Measurements from ENCODE around the gene DMD. TPM values are rescaled to one million over a fixed set of nuclear protein-coding genes. Genes with fewer than 3 reads are reported as not detected.

DMD gene
- total and polyA plus RNA-seq, 2 of the 8 experiments (the other 6 are each of a cell fraction or from before 2014, with no cell fraction given) = 4.8 to 7.4 TPM

GRCh38 chrX:31884535-31884934 is 1326.8 kb downstream of the DMD start:
- TF ChIP-seq TAF1 (IDR thresholded peaks at IDR 0.05; ENCODE audit: low read depth, low read length) = no peak
- TF ChIP-seq PHF8 (conservative IDR thresholded peaks at IDR 0.05; ENCODE audit: low read depth, low read length) = no peak
- no peak for TF ChIP-seq RNF2 (IDR thresholded peaks at IDR 0.05; ENCODE audit: borderline replicate concordance, low read depth, low read length, missing control alignments, poor library complexity, severe bottlenecking)
- TF ChIP-seq EP300 (IDR thresholded peaks at IDR 0.05; ENCODE audit: borderline replicate concordance in 1 of 2, low read depth in 2 of 2, low read length in 2 of 2) = no peak
- TF ChIP-seq BCL11A (IDR thresholded peaks at IDR 0.05; ENCODE audit: low read depth in 2 of 2, low read length in 2 of 2) = no peak
- TF ChIP-seq CHD2 (IDR thresholded peaks at IDR 0.05; ENCODE audit: low read length) = no peak
- TF ChIP-seq, protein P1, sequence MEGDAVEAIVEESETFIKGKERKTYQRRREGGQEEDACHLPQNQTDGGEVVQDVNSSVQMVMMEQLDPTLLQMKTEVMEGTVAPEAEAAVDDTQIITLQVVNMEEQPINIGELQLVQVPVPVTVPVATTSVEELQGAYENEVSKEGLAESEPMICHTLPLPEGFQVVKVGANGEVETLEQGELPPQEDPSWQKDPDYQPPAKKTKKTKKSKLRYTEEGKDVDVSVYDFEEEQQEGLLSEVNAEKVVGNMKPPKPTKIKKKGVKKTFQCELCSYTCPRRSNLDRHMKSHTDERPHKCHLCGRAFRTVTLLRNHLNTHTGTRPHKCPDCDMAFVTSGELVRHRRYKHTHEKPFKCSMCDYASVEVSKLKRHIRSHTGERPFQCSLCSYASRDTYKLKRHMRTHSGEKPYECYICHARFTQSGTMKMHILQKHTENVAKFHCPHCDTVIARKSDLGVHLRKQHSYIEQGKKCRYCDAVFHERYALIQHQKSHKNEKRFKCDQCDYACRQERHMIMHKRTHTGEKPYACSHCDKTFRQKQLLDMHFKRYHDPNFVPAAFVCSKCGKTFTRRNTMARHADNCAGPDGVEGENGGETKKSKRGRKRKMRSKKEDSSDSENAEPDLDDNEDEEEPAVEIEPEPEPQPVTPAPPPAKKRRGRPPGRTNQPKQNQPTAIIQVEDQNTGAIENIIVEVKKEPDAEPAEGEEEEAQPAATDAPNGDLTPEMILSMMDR (IDR thresholded peaks at IDR 0.05; ENCODE audit: control extremely low read depth in 1 of 3, insufficient read depth in 1 of 3, low read depth in 1 of 3, low read length in 3 of 3) = no peak
- no peak for TF ChIP-seq POU5F1 (IDR thresholded peaks at IDR 0.05; ENCODE audit: low read depth, low read length)
- no peak for TF ChIP-seq MAFK (IDR thresholded peaks at IDR 0.05; ENCODE audit: low read depth, low read length)
- TF ChIP-seq SIX5 (IDR thresholded peaks at IDR 0.05; ENCODE audit: low read depth, low read length) = no peak
- no peaks in the 10 kb centered on the region for H4K20me1 ChIP-seq (replicated peaks in 1 of 2; ENCODE audit: control insufficient read depth in 1 of 2, insufficient read depth in 2 of 2, low read length in 2 of 2)
- no peak overlapping the region for H3K4ac ChIP-seq (replicated peaks; ENCODE audit: insufficient read length, low read depth, low read length)
- no peak overlapping the region for H3K18ac ChIP-seq (ENCODE audit: extremely low read depth, low read length)
- WGBS, 2 experiments (ENCODE audit: extremely low coverage in 1 of 2, insufficient coverage in 1 of 2, insufficient read length in 1 of 2, insufficient replicate concordance in 2 of 2, low coverage in 1 of 2, low lambda C conversion rate in 2 of 2, missing lambda C conversion rate in 1 of 2) = 93% methylated on average over 2 of the region's 2 CpGs; no CpG with 5 or more reads in 1 of the 2 experiments
- no peak overlapping the region for H3K9ac ChIP-seq (replicated peaks in 1 of 4; ENCODE audit: extremely low read depth in 1 of 4, low read depth in 3 of 4, low read length in 3 of 4)
- no peak overlapping the region for H2AFZ ChIP-seq (ENCODE audit: low read length)
- H4K5ac ChIP-seq (ENCODE audit: insufficient read length, low read depth, low read length) = no peak overlapping the region
- no peak overlapping the region for H2BK5ac ChIP-seq (ENCODE audit: low read depth, low read length)
- H3K23me2 ChIP-seq (ENCODE audit: low read depth, low read length) = no peaks in the 10 kb centered on the region
- H3K79me2 ChIP-seq (ENCODE audit: control insufficient read depth in 1 of 2, insufficient read depth in 2 of 2, low read length in 2 of 2) = no peaks in the 10 kb centered on the region
- H3K56ac ChIP-seq (replicated peaks; ENCODE audit: insufficient read length, low read depth, low read length) = no peak overlapping the region
- H4K91ac ChIP-seq (replicated peaks; ENCODE audit: insufficient read length, low read length) = no peak overlapping the region
- POLR2A ChIA-PET (ENCODE audit: partially characterized antibody) = no interaction called here
- FAIRE-seq (no peak), DNase-seq (ENCODE audit: low read depth in 1 of 2, low spot score in 2 of 2) (no peak)
- no peak overlapping the region for H3K14ac ChIP-seq (ENCODE audit: insufficient read length)
- H3K27me3 ChIP-seq (replicated peaks in 1 of 4; ENCODE audit: control insufficient read depth in 3 of 4, extremely low read depth in 1 of 4, insufficient read depth in 3 of 4, low read length in 3 of 4) = no peaks in the 10 kb centered on the region
- no peak overlapping the region for H2AK5ac ChIP-seq (ENCODE audit: low read depth, low read length)
- H2BK120ac ChIP-seq (replicated peaks; ENCODE audit: low read depth, low read length) = no peak overlapping the region
- H3K9me3 ChIP-seq (ENCODE audit: insufficient read depth in 2 of 2, low read depth in 1 of 2, low read length in 1 of 2) = no peaks in the 10 kb centered on the region
- H4K8ac ChIP-seq (ENCODE audit: extremely low read depth, insufficient read depth, low read length) = no peak overlapping the region
- H3K4me1 ChIP-seq (replicated peaks in 1 of 4; ENCODE audit: control insufficient read depth in 3 of 4, insufficient read depth in 4 of 4, low read length in 3 of 4) = no peaks in the 10 kb centered on the region
- no peak overlapping the region for H3K23ac ChIP-seq (ENCODE audit: insufficient read length)
- H3K4me3 ChIP-seq (ENCODE audit: extremely low read depth in 1 of 4, insufficient read depth in 2 of 4, low read depth in 3 of 4, low read length in 4 of 4) = no peak overlapping the region
- H3K27ac ChIP-seq (ENCODE audit: low read depth, low read length) = no peak overlapping the region
- CTCF ChIA-PET (ENCODE audit: partially characterized antibody) = no interaction called here
- no peak overlapping the region for H2BK20ac ChIP-seq (ENCODE audit: low read length)
- H3K79me1 ChIP-seq (ENCODE audit: low read depth, low read length) = no peaks in the 10 kb centered on the region
- no peak overlapping the region for H2BK12ac ChIP-seq (ENCODE audit: low read depth, low read length)
- H3K4me2 ChIP-seq (ENCODE audit: insufficient read depth in 1 of 2, low read depth in 2 of 2, low read length in 2 of 2) = no peak overlapping the region
- H2BK15ac ChIP-seq (ENCODE audit: low read length) = no peak overlapping the region
- H3K36me3 ChIP-seq (ENCODE audit: control insufficient read depth in 2 of 4, insufficient read depth in 4 of 4, low read length in 3 of 4) = no peaks in the 10 kb centered on the region

Measured in H1 (cell line).